Spleen (tissue), 7 donors: Measurements from ENCODE around the gene SERPINA12.

Source experiments
- CTCF ChIP-seq, 11 experiments: fragments of 200-600 bp in 7 of 11; fragments of 450-650 bp in 4 of 11; sonication (generic) in 4 of 11; IDR thresholded peaks in 8 of 11; conservative IDR thresholded peaks in 3 of 11; 1 replicate in 7 of 11; 2 replicates in 4 of 11; pipeline versions ENCODE4 v1.4.0 to v1.8.0; 2016 to 2021; ENCODE audit warnings: antibody characterized with exemption in 11 of 11, inconsistent platforms in 4 of 11, mild to moderate bottlenecking in 1 of 11
- POLR2A ChIP-seq, 3 donors: fragments of 450-650 bp; IDR thresholded peaks; one replicate each; pipeline ENCODE4 v1.5.1; 2017; ENCODE audit warnings: antibody characterized with exemption in 3 of 3, mild to moderate bottlenecking in 1 of 3
- POLR2AphosphoS5 ChIP-seq, 3 donors: sonication (generic); formaldehyde crosslinking; IDR thresholded peaks; one replicate each; pipeline ENCODE4 v1.5.1; 2017; ENCODE audit warnings: antibody characterized with exemption in 3 of 3
- donor health status: DM: no; HTN: no; CAD: no; lungs with moderate emphysema.
- donor health status: DM: no; HTN: no; CAD: no.
- donor health status: DM: no; HTN: no; CAD: no.

GRCh38 chr14:94517248-94517640 is 8.0 kb upstream of the SERPINA12 start:
- TF ChIP-seq CTCF (IDR thresholded peaks at IDR 0.05 in 8 of 11, conservative IDR thresholded peaks at IDR 0.05 in 3 of 11) = no peak
- no peak for TF ChIP-seq POLR2AphosphoS5 (IDR thresholded peaks at IDR 0.05)
- TF ChIP-seq POLR2A (IDR thresholded peaks at IDR 0.05) = no peak
